Measurements from ENCODE around the gene OCIAD2. TPM values are rescaled to one million over a fixed set of nuclear protein-coding genes. Genes with fewer than 3 reads are reported as not detected.

The OCIAD2 gene, protein sequence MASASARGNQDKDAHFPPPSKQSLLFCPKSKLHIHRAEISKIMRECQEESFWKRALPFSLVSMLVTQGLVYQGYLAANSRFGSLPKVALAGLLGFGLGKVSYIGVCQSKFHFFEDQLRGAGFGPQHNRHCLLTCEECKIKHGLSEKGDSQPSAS
- total RNA-seq = 10 to 100 TPM; 65.7 to 73.9 TPM
- polyA plus RNA-seq (2013, experiment 1 of 2) = 62.5 TPM
- polyA plus RNA-seq (2013, experiment 2 of 2) = 67.5 TPM
- long read RNA-seq, experiment 1, transcript OCIAD2-205 (7 exons, 1,163 nt) = major isoform, 40 of 53 reads
- long read RNA-seq, experiment 1, partial matches to known transcripts = 3 of 53 reads
- long read RNA-seq, experiment 1, other reads (novel, unspliced or antisense) = 7 of 53 reads
- long read RNA-seq, experiment 2, transcript OCIAD2-204 (6 exons, 812 nt) = minor isoform, 9 of 104 reads
- long read RNA-seq, experiment 2, transcript OCIAD2-205 (7 exons, 1,163 nt) = major isoform, 83 of 104 reads
- long read RNA-seq, experiment 2, partial matches to known transcripts = 2 of 104 reads
- long read RNA-seq, experiment 2, other reads (novel, unspliced or antisense) = 7 of 104 reads
- long read RNA-seq, experiment 3, transcript OCIAD2-205 (7 exons, 1,163 nt) = major isoform, 24 of 30 reads
- long read RNA-seq, experiment 3, partial matches to known transcripts = 1 of 30 reads
- long read RNA-seq, experiment 3, other reads (novel, unspliced or antisense) = 3 of 30 reads
- long read RNA-seq, experiment 4, transcript OCIAD2-205 (7 exons, 1,163 nt) = major isoform, 125 of 131 reads
- long read RNA-seq, experiment 4, partial matches to known transcripts = 1 of 131 reads
- long read RNA-seq, experiment 4, other reads (novel, unspliced or antisense) = 1 of 131 reads

DNA sequence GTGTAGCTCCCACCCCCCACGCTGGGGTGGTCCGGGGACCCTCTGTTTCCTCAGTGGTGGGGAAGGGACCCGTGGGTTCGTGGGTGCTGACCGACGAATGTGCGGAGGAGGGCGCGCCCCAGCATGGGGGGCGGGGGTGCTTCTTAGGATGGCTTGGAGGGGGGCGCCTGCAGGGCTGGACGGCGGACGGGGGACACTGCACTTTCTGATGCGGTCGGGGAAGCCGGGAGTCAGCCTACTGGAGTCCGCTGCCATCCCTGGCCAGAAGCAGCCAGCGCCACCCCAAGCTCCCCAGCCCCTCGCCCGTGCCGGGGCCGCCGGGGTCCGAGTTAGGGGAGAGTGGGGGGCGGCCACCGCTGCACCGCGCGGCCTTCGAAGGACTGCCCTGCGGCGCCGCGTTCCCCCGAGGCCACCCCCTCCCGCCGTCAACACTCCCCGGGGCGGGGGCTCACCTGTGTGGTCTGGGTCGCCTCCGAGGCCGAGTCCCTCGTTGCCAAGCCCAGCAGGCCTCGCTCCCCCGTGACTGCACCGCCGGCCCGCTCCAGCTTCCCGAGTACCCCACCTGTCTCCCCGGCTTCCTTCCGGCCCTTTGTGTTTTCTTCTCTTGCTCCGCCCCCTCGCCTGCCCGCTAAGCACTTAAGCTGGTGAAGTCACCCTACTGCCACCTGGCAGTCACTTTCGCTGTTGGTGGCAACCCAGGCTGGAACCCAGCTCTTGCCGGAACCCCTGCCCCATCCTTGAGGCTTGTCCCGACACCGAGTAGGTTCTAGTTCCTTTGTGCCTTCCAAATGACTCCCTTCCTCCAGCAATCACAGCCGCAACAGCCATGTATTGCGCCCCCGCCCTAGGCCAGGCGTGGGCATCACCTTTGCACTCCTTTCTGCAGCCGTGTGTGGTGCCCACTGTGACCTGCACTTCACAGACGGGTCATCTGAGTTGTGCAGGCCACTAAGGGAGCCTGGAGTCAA is at the start of gene OCIAD2:
OCIAD2 (minus strand) TSS at position 569 of the 968 bp plus-strand sequence. CDS start 2,225 bp downstream, outside the sequence.
- TF ChIP-seq, protein P1, sequence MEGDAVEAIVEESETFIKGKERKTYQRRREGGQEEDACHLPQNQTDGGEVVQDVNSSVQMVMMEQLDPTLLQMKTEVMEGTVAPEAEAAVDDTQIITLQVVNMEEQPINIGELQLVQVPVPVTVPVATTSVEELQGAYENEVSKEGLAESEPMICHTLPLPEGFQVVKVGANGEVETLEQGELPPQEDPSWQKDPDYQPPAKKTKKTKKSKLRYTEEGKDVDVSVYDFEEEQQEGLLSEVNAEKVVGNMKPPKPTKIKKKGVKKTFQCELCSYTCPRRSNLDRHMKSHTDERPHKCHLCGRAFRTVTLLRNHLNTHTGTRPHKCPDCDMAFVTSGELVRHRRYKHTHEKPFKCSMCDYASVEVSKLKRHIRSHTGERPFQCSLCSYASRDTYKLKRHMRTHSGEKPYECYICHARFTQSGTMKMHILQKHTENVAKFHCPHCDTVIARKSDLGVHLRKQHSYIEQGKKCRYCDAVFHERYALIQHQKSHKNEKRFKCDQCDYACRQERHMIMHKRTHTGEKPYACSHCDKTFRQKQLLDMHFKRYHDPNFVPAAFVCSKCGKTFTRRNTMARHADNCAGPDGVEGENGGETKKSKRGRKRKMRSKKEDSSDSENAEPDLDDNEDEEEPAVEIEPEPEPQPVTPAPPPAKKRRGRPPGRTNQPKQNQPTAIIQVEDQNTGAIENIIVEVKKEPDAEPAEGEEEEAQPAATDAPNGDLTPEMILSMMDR (conservative IDR thresholded peaks at IDR 0.05) = peak; percentile 34
- Histone ChIP-seq H3K4me3 (ENCODE audit: low read length) (peak within 1 kb of the TSS; percentile 82), H3K9ac (ENCODE audit: extremely low read depth, low read length, poor library complexity, severe bottlenecking) (peak within 1 kb of the TSS; percentile 84), H3K9me3 (ENCODE audit: control insufficient read depth, low read length) (no peaks in the 10 kb centered on the region), H3K27ac (ENCODE audit: low read depth, low read length) (no peak within 1 kb of the TSS), H3K4me1 (ENCODE audit: control insufficient read depth, insufficient read depth, low read length) (no peaks in the 10 kb centered on the region), H3K27me3 (ENCODE audit: control insufficient read depth, insufficient read depth, low read length, poor library complexity, severe bottlenecking) (peaks cover 52% of the 10 kb centered on the region), H3K36me3 (ENCODE audit: control insufficient read depth, insufficient read depth, low read length) (peaks cover 4% of the 10 kb centered on the region)
- Mint-ChIP-seq H3K27me3 (ENCODE audit: insufficient read depth) (peaks cover 52% of the 10 kb centered on the region), H3K4me1 (peaks cover 13% of the 10 kb centered on the region), H3K27ac (peak within 1 kb of the TSS; percentile 94), H3K4me3 (peak within 1 kb of the TSS; percentile 81), H3K36me3 (ENCODE audit: low read depth) (peaks cover 14% of the 10 kb centered on the region), H3K9me3 (no peaks in the 10 kb centered on the region)
- 10 to 32% methylated on average over 17 to 65 of the region's 65 CpGs for WGBS, 2 experiments (ENCODE audit: insufficient coverage in 1 of 2, insufficient read length in 1 of 2)
- DNase-seq = peak; percentile 91

DNA sequence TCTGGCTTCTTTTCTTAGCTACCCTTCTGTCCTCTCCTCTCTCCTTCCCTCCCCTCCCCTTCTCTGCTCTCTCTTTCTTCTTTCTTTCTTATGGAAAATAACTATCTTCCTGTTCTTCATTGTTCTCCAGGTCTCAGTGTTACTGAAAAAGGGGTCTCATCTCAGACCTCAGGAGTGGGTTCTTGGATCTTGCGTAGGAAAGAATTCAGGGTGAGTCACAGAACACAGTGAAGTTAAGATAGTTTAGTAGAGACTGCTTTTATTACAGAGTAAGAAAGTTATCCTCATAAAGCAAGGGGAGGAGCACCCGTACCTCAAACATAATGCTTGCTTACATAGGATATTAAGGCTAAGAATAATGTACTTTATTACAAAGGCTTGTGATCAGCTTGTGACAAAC is 47.7 kb upstream of the OCIAD2 start:
- no peaks in the 10 kb centered on the region for H3K4me1 Mint-ChIP-seq
- H3K27ac Mint-ChIP-seq = no peak overlapping the region
- peaks cover 3% of the 10 kb centered on the region for H3K9me3 Mint-ChIP-seq
- Histone ChIP-seq H3K4me3 (ENCODE audit: low read length) (no peak overlapping the region), H3K9ac (ENCODE audit: extremely low read depth, low read length, poor library complexity, severe bottlenecking) (no peak overlapping the region), H3K27me3 (ENCODE audit: control insufficient read depth, insufficient read depth, low read length, poor library complexity, severe bottlenecking) (peaks cover 33% of the 10 kb centered on the region), H3K9me3 (ENCODE audit: control insufficient read depth, low read length) (peaks cover 7% of the 10 kb centered on the region), H3K36me3 (ENCODE audit: control insufficient read depth, insufficient read depth, low read length) (no peaks in the 10 kb centered on the region), H3K4me1 (ENCODE audit: control insufficient read depth, insufficient read depth, low read length) (no peaks in the 10 kb centered on the region), H3K27ac (ENCODE audit: low read depth, low read length) (no peak overlapping the region)
- H3K36me3 Mint-ChIP-seq (ENCODE audit: low read depth) = no peaks in the 10 kb centered on the region
- TF ChIP-seq, protein P1 (conservative IDR thresholded peaks at IDR 0.05) = no peak
- H3K27me3 Mint-ChIP-seq (ENCODE audit: insufficient read depth) = peaks cover 30% of the 10 kb centered on the region
- no peak overlapping the region for H3K4me3 Mint-ChIP-seq
- no peak for DNase-seq
- WGBS, 2 experiments (ENCODE audit: insufficient coverage in 1 of 2, insufficient read length in 1 of 2) = 78% methylated on average over 2 of the region's 2 CpGs; no CpG with 5 or more reads in 1 of the 2 experiments

Data from endodermal cell (in vitro differentiated cells).